K562 (cell line): ENCODE results near the gene FASTKD3. TPM values are rescaled to one million over a fixed set of nuclear protein-coding genes. Genes with fewer than 3 reads are reported as not detected.

Experiments used
- ATAC-seq: fragments of 200-7000 bp; cut with Tn5 transposase; 3 replicates; pipeline ENCODE4 v1.9.1; 2020; ENCODE audit warnings: moderate library complexity
- BruUV-seq: library from RNA; stranded (reverse); fragments of 400-500 nt; replicated peaks from 2 replicates; lab custom pipeline; 2021; lab: Mats Ljungman, UMichigan
- CTCF ChIA-PET: fragments of 300-600 bp; formaldehyde crosslinking; extraction: SDS; loops from one replicate; lab custom pipeline; 2021; ENCODE audit warnings: low intra/inter-chr PET ratio; lab: Yijun Ruan, JAX
- POLR2A ChIA-PET: fragments of 300-600, 350-650 bp; sonication (Branson Sonifier 250); formaldehyde crosslinking; extraction: SDS; loops from one replicate; lab custom pipeline; 2021; ENCODE audit warnings: antibody characterized with exemption, inconsistent platforms; lab: Yijun Ruan, JAX
- DNase-seq, 4 experiments: peaks; one replicate each; pipeline versions ENCODE4 v3.0.0 to v3.0.0-alpha.2; 2011 to 2018; ENCODE audit warnings: low spot score in 3 of 4, mixed read lengths in 3 of 4; ENCODE audit errors: extremely low read depth in 1 of 4
- FAIRE-seq: peaks from 2 replicates; lab custom pipeline; 2011; peaks lifted over from hg19 to GRCh38; lab: Jason Lieb, UNC
- H2AFZ ChIP-seq: 2 replicates; pipeline ENCODE4 v1.6.0; 2011; ENCODE audit warnings: low read depth, low read length, control low read depth, inconsistent platforms
- H3K27ac ChIP-seq: fragments of 200-600 bp; 3 replicates; pipeline ENCODE4 v1.8.0; 2011; ENCODE audit warnings: low read depth, mild to moderate bottlenecking, control low read depth, inconsistent platforms, low read length, moderate library complexity, mixed read lengths; ENCODE audit errors: extremely low read depth
- H3K27me3 ChIP-seq, 2 experiments: fragments of 300-600 bp in 1 of 2; 2 replicates in 1 of 2; 3 replicates in 1 of 2; pipeline versions ENCODE4 v1.6.0 to v1.8.0; 2011; ENCODE audit warnings: inconsistent platforms in 2 of 2, low read length in 2 of 2, mild to moderate bottlenecking in 1 of 2, mixed read lengths in 1 of 2, moderate library complexity in 1 of 2; ENCODE audit not compliant: control insufficient read depth in 2 of 2, insufficient read depth in 2 of 2
- H3K36me3 ChIP-seq: fragments of 300-600 bp; 3 replicates; pipeline ENCODE4 v1.8.0; 2011; ENCODE audit warnings: mild to moderate bottlenecking, low read length, inconsistent platforms; ENCODE audit not compliant: control insufficient read depth, insufficient read depth
- H3K4me1 ChIP-seq, 2 experiments: fragments of 200-600 bp in 1 of 2; replicated peaks in 1 of 2; 2 replicates in 1 of 2; 3 replicates in 1 of 2; pipeline versions ENCODE4 v1.5.1 to v1.8.0; 2011; ENCODE audit warnings: inconsistent platforms in 2 of 2, low read length in 2 of 2, mild to moderate bottlenecking in 1 of 2, mixed read lengths in 1 of 2, moderate library complexity in 1 of 2; ENCODE audit not compliant: control insufficient read depth in 2 of 2, insufficient read depth in 2 of 2
- H3K4me2 ChIP-seq: 2 replicates; pipeline ENCODE4 v1.6.1; 2011; ENCODE audit warnings: low read length, control low read depth, inconsistent platforms, mixed read lengths; ENCODE audit not compliant: insufficient read depth
- H3K4me3 ChIP-seq: fragments of 200-600 bp; sonication (generic), shearing (Covaris generic); 2 replicates; pipeline ENCODE4 v1.5.1; 2016; ENCODE audit warnings: control low read depth, inconsistent platforms
- H3K79me2 ChIP-seq: fragments of 200-600 bp; 3 replicates; pipeline ENCODE4 v1.8.0; 2011; ENCODE audit warnings: low read length, inconsistent platforms; ENCODE audit not compliant: control insufficient read depth, insufficient read depth
- H3K9ac ChIP-seq, 2 experiments: 2 replicates each; pipeline versions ENCODE4 v1.6.0 to v1.6.1; 2011; ENCODE audit warnings: low read depth in 2 of 2, low read length in 2 of 2, control low read depth in 1 of 2, inconsistent platforms in 1 of 2, mild to moderate bottlenecking in 1 of 2, mixed read lengths in 1 of 2; ENCODE audit not compliant: insufficient read depth in 1 of 2
- H3K9me1 ChIP-seq: one replicate; pipeline ENCODE4 v1.6.0; 2011; ENCODE audit warnings: inconsistent platforms, mild to moderate bottlenecking, low read length, moderate library complexity; ENCODE audit not compliant: control insufficient read depth, insufficient read depth
- H3K9me3 ChIP-seq: replicated peaks from 2 replicates; pipeline ENCODE4 v1.5.1; 2011; ENCODE audit warnings: low read depth, low read length, inconsistent platforms; ENCODE audit not compliant: control insufficient read depth, insufficient read depth
- H4K20me1 ChIP-seq: replicated peaks from 2 replicates; pipeline ENCODE4 v1.6.1; 2011; ENCODE audit warnings: low read length, inconsistent platforms, mixed read lengths; ENCODE audit not compliant: control insufficient read depth, insufficient read depth
- C11orf30 ChIP-seq: fragments of 450-650 bp; IDR thresholded peaks from 2 replicates; pipeline ENCODE4 v1.6.1; 2016; ENCODE audit warnings: low read depth, mild to moderate bottlenecking
- CAMTA2 ChIP-seq: fragments of 250-450 bp; sonication (Bioruptor Pico); conservative IDR thresholded peaks from 2 replicates; pipeline ENCODE4 v1.5.1; 2022
- DPF2 ChIP-seq: fragments of 450-650 bp; IDR thresholded peaks from 2 replicates; pipeline ENCODE4 v1.6.1; 2016
- ELF4 ChIP-seq: fragments of 450-650 bp; formaldehyde crosslinking; IDR thresholded peaks from 2 replicates; pipeline ENCODE4 v1.4.0; 2022; ENCODE audit warnings: missing genetic modification characterization
- GABPB2 ChIP-seq: fragments of 250-450 bp; sonication (Bioruptor Pico); conservative IDR thresholded peaks from 2 replicates; pipeline ENCODE4 v1.5.1; 2021; ENCODE audit warnings: mild to moderate bottlenecking
- KLF10 ChIP-seq: fragments of 250-450 bp; sonication (Bioruptor Pico); IDR thresholded peaks from 2 replicates; pipeline ENCODE4 v1.6.1; 2021; ENCODE audit warnings: matching md5 sums
- MAFG ChIP-seq: fragments of 450-650 bp; conservative IDR thresholded peaks from 2 replicates; pipeline ENCODE4 v1.6.1; 2016; ENCODE audit warnings: missing genetic modification characterization, missing compliant biosample characterization
- NFIC ChIP-seq: fragments of 450-650 bp; IDR thresholded peaks from 2 replicates; pipeline ENCODE4 v1.6.1; 2017; ENCODE audit warnings: mild to moderate bottlenecking, inconsistent platforms
- NR2C1 ChIP-seq, 2 experiments: fragments of 450-650 bp; IDR thresholded peaks; 2 replicates each; pipeline ENCODE4 v1.6.1; 2017; ENCODE audit warnings: mild to moderate bottlenecking in 2 of 2, antibody characterized with exemption in 1 of 2, inconsistent platforms in 1 of 2, missing compliant biosample characterization in 1 of 2, missing genetic modification characterization in 1 of 2
- POU5F1 ChIP-seq: fragments of 150-350 bp; IDR thresholded peaks from 2 replicates; pipeline ENCODE4 v1.6.1; 2014; ENCODE audit warnings: borderline replicate concordance, low read length, low read depth, mild to moderate bottlenecking; ENCODE audit not compliant: partially characterized antibody
- TAL1 ChIP-seq: fragments of 450-650 bp; IDR thresholded peaks from 2 replicates; pipeline ENCODE4 v1.6.1; 2016; ENCODE audit warnings: mild to moderate bottlenecking
- TCF3 ChIP-seq: sonication (generic); formaldehyde crosslinking; IDR thresholded peaks from 2 replicates; pipeline ENCODE4 v1.4.0; 2020; ENCODE audit warnings: mild to moderate bottlenecking, missing genetic modification reagents
- TEAD4 ChIP-seq, 2 experiments: sonication (generic) in 1 of 2; formaldehyde crosslinking in 1 of 2; IDR thresholded peaks; 2 replicates each; pipeline versions ENCODE4 v1.6.1 to v1.8.0; 2012 to 2022; ENCODE audit warnings: borderline replicate concordance in 1 of 2, inconsistent platforms in 1 of 2, low read length in 1 of 2, mild to moderate bottlenecking in 1 of 2, missing genetic modification reagents in 1 of 2
- ZNF316 ChIP-seq: fragments of 450-650 bp; IDR thresholded peaks from 2 replicates; pipeline ENCODE4 v1.6.1; 2016
- WGBS: fragments of 100-300 bp; shearing (Covaris generic); methylation state at CpG from one replicate; pipeline ENCODE4 v1.1.6; 2016; ENCODE audit warnings: low coverage, mixed read lengths; ENCODE audit not compliant: insufficient coverage; ENCODE audit errors: missing lambda C conversion rate; 5-methylcytosine and 5-hydroxymethylcytosine counted together
- in situ Hi-C: fragments of 300-500 bp; cut with MboI; formaldehyde crosslinking; loops from 4 replicates; pipeline ENCODE4 v1.15.0; 2018; ENCODE audit warnings: inconsistent platforms, mixed read lengths
- intact Hi-C: fragments of 100-400 bp; cut with micrococcal nuclease; formaldehyde crosslinking; loops from 2 replicates; pipeline ENCODE4 v1.14.2; 2022
- polyA plus RNA-seq, 8 experiments: library from polyadenylated mRNA; depleted of rRNA in 4 of 8; stranded (reverse) in 5 of 8; unstranded in 3 of 8; fragments of >200 nt; fragmentation: Nextera tagmentation in 2 of 8; fragmentation: Illumina TruSeq in 1 of 8; extraction: Ambion mirVana in 2 of 8; extraction: Trizol in 1 of 8; gene quantifications; 2 replicates each; pipeline versions ENCODE4 v1.2.1 to v1.2.3, GENCODE V29; 2011 to 2014; ENCODE audit warnings: inconsistent platforms in 1 of 8, missing spikeins in 1 of 8
- total RNA-seq, 7 experiments: library from RNA; depleted of rRNA in 6 of 7; stranded (reverse); fragments of >200 nt in 6 of 7; fragmentation: Illumina TruSeq in 2 of 7; extraction: Trizol in 2 of 7; gene quantifications; 2 replicates each; pipeline versions ENCODE4 v1.2.1 to v1.2.3, GENCODE V29; 2011 to 2021; ENCODE audit warnings: low replicate concordance in 1 of 7
- TF ChIP-seq, protein P1 (sequence below): fragments of 250-450 bp; sonication (Bioruptor Pico); IDR thresholded peaks from 2 replicates; pipeline ENCODE4 v1.8.0; 2021; ENCODE audit warnings: mild to moderate bottlenecking, moderate library complexity
- TF ChIP-seq, protein P2 (sequence below): sonication (generic); formaldehyde crosslinking; IDR thresholded peaks from 2 replicates; pipeline ENCODE4 v1.9.0; 2022; ENCODE audit warnings: mild to moderate bottlenecking, missing genetic modification reagents

The FASTKD3 gene
- total and polyA plus RNA-seq, 9 of the 15 experiments (the other 6 are each of a cell fraction or from before 2014, with no cell fraction given) = 17.1 to 149 (median 47.5) TPM

DNA sequence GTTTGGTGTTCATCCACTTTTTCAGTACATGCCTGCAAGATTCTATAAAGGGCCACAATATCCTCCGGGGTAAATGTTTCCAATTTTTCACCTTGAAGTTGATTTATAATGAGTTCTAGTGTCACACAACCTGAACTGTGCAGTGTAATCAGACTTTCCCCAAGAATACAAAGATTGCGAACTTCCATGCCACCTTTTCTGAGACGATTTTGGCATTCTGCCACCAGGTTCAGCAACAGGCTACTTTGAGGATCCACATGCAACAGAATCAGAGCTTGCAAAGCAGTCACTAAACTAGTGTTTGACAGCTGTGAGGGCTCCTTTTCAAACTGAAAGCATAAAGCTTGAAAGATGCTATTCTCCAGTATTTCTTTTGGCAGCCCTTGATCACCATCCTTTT, 1.6 kb downstream of the FASTKD3 start:
- peaks cover 73% of the 10 kb centered on the region for H3K79me2 ChIP-seq

DNA sequence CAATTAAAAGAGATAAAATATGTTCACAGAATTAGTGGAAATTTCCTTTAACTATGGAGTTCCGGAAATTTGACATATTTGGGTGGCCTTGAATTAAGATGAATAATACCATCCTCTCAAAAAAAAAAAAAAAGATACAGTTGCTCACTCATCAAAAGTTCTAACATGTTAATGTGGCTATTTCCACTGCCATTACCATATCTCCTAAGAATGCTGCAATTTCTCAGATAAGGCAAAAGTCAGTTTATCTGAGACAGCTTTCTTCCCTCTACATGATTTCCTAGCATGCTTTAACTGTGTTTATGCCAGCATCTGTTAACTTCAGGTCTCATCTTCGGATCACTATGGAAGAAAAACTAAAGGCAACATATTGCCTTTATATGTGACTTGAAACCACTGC, 2.6 kb downstream of the FASTKD3 start:
- 34% methylated on average over 2 of the region's 2 CpGs for WGBS
- no peak for FAIRE-seq
- POLR2A ChIA-PET = no interaction called here
- no peaks in the 10 kb centered on the region for H3K9me1 ChIP-seq
- no peak overlapping the region for H3K4me3 ChIP-seq
- no peak for DNase-seq
- peaks cover 67% of the 10 kb centered on the region for H3K36me3 ChIP-seq
- H3K27me3 ChIP-seq = no peaks in the 10 kb centered on the region
- H3K4me2 ChIP-seq = no peak overlapping the region
- H2AFZ ChIP-seq = no peak overlapping the region
- peaks cover 62% of the 10 kb centered on the region for H3K79me2 ChIP-seq
- peaks cover 11% of the 10 kb centered on the region; the same call in 1 of the 2 replicates for H4K20me1 ChIP-seq
- ATAC-seq = no peak
- BruUV-seq = no TSS peak
- intact Hi-C loops = no loop called here
- CTCF ChIA-PET = no interaction called here
- H3K9me3 ChIP-seq = no peaks in the 10 kb centered on the region
- peaks cover 6 to 20% of the 10 kb centered on the region in 2 experiments; a peak in 4 of 5 replicates for H3K4me1 ChIP-seq
- H3K27ac ChIP-seq = no peak overlapping the region
- in situ Hi-C loops = no loop called here
- no peak overlapping the region for H3K9ac ChIP-seq
- no peak for TF ChIP-seq KLF10 (CRISPR knock-in tag)
- TF ChIP-seq TAL1 = peak; percentile 24; the same call in 1 of the 2 replicates
- TF ChIP-seq DPF2 = peak; percentile 60
- TF ChIP-seq MAFG (tag) = 0 out of 2 replicates have a peak, but pooled peaks have one; percentile 27
- peak; percentile 73 for TF ChIP-seq ZNF316
- no peak for TF ChIP-seq CAMTA2 (CRISPR knock-in tag)
- no peak for TF ChIP-seq GABPB2 (CRISPR knock-in tag)
- 0 out of 2 replicates have a peak, but pooled peaks have one; percentile 9 for TF ChIP-seq TCF3 (CRISPR knock-in tag)
- TF ChIP-seq, protein P1, sequence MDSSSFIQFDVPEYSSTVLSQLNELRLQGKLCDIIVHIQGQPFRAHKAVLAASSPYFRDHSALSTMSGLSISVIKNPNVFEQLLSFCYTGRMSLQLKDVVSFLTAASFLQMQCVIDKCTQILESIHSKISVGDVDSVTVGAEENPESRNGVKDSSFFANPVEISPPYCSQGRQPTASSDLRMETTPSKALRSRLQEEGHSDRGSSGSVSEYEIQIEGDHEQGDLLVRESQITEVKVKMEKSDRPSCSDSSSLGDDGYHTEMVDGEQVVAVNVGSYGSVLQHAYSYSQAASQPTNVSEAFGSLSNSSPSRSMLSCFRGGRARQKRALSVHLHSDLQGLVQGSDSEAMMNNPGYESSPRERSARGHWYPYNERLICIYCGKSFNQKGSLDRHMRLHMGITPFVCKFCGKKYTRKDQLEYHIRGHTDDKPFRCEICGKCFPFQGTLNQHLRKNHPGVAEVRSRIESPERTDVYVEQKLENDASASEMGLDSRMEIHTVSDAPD (CRISPR knock-in tag) = no peak
- TF ChIP-seq C11orf30 = peak; percentile 39; the same call in 1 of the 2 replicates
- 0 out of 2 replicates have a peak, but pooled peaks have one; percentile 24 for TF ChIP-seq NR2C1 (IDR thresholded peaks at IDR 0.05)
- no peak for TF ChIP-seq NR2C1 (tag; IDR thresholded peaks at IDR 0.05)
- no peak for TF ChIP-seq ELF4
- TF ChIP-seq TEAD4 (IDR thresholded peaks at IDR 0.05; ENCODE audit: low read length) = peak; percentile 55
- no peak for TF ChIP-seq TEAD4 (CRISPR knock-in tag; IDR thresholded peaks at IDR 0.05; ENCODE audit: borderline replicate concordance)
- TF ChIP-seq POU5F1 = no peak

More for the DNA sequence above, 1.6 kb downstream of the FASTKD3 start:
- Histone ChIP-seq H3K27ac (no peak overlapping the region), H3K4me3 (no peak overlapping the region), H3K9me3 (no peaks in the 10 kb centered on the region), H3K4me2 (peak overlapping the region; percentile 95; the same call in 1 of the 2 replicates), H3K9ac (no peak overlapping the region), H3K36me3 (peaks cover 68% of the 10 kb centered on the region), H4K20me1 (peaks cover 13% of the 10 kb centered on the region; the same call in 1 of the 2 replicates), H3K9me1 (no peaks in the 10 kb centered on the region), H2AFZ (no peak overlapping the region), H3K4me1 (peaks cover 6 to 20% of the 10 kb centered on the region in 2 experiments; a peak in 4 of 5 replicates), H3K27me3 (no peaks in the 10 kb centered on the region)
- in situ Hi-C loops (no loop called here), intact Hi-C loops (no loop called here)
- no TSS peak for BruUV-seq
- WGBS = 45% methylated on average over 3 of the region's 3 CpGs
- FAIRE-seq (no peak), DNase-seq (peak in 1 of 4 experiments; percentile 35), ATAC-seq (no peak)
- TF ChIP-seq NFIC = peak; percentile 84
- TF ChIP-seq, protein P2, sequence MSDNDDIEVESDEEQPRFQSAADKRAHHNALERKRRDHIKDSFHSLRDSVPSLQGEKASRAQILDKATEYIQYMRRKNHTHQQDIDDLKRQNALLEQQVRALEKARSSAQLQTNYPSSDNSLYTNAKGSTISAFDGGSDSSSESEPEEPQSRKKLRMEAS = no peak
- ChIA-PET CTCF (no interaction called here), POLR2A (interaction anchor here (0.7 to 2.1 kb wide), 5 partner anchors 9 to 20 kb away, joined by 3 to 8 read pairs (median 4); no protein-coding TSS in a partner anchor)
